Right atrium auricular region (tissue), 2 donors: Measurements from ENCODE around the gene EWSR1. TPM values are rescaled to one million over a fixed set of nuclear protein-coding genes. Genes with fewer than 3 reads are reported as not detected.
A peak's percentile ranks its signal among the peaks of the same experiment; 100 is the strongest.

Source experiments
- DNase-seq: peaks from one replicate; pipeline ENCODE4 v3.0.0-alpha.2; 2019; ENCODE audit warnings: low spot score
- H3K27ac ChIP-seq, 2 donors: fragments of 200-600 bp; sonication (generic); 1 replicate in 1 of 2; 2 replicates in 1 of 2; pipeline ENCODE4 v1.5.1; 2016 to 2019
- H3K27me3 ChIP-seq, 2 donors: fragments of 200-600 bp; sonication (generic); one replicate each; pipeline versions ENCODE4 v1.5.1 to v1.6.0; 2017 to 2019
- H3K36me3 ChIP-seq: fragments of 200-600 bp; sonication (generic); one replicate; pipeline ENCODE4 v1.5.1; 2016
- H3K4me1 ChIP-seq, 2 donors: fragments of 200-600 bp; sonication (generic); one replicate each; pipeline versions ENCODE4 v1.5.1 to v1.6.0; 2017 to 2019
- H3K4me3 ChIP-seq, 2 donors: fragments of 200-600 bp; sonication (generic); 1 replicate in 1 of 2; 2 replicates in 1 of 2; pipeline ENCODE4 v1.5.1; 2017 to 2019; ENCODE audit warnings: mild to moderate bottlenecking in 1 of 2, moderate library complexity in 1 of 2
- H3K9me3 ChIP-seq, 2 donors: fragments of 200-600 bp; sonication (generic); one replicate each; pipeline ENCODE4 v1.5.1; 2019
- CTCF ChIP-seq, 2 donors: fragments of 200-600 bp; sonication (generic); IDR thresholded peaks; one replicate each; pipeline ENCODE4 v1.5.1; 2019; ENCODE audit warnings: antibody characterized with exemption in 2 of 2
- total RNA-seq, 2 donors: library from RNA; depleted of rRNA; stranded (reverse); fragments of >200 nt; gene quantifications; one replicate each; pipeline ENCODE4 v1.1.0, GENCODE V29; 2016

Gene EWSR1
- total RNA-seq, 2 donors from 2014 or later = 153 to 179 TPM

- DNase-seq = no peak
- Histone ChIP-seq H3K9me3 (no peaks in the 10 kb centered on the region), H3K27me3 (peaks cover 0 to 18% of the 10 kb centered on the region in 2 donors), H3K36me3 (peaks cover 9% of the 10 kb centered on the region), H3K4me1 (peaks cover 0 to 84% of the 10 kb centered on the region in 2 donors), H3K27ac (peak overlapping the region; percentile 84 to 88), H3K4me3 (no peak overlapping the region)
- no peak for TF ChIP-seq CTCF (IDR thresholded peaks at IDR 0.05)
Observed at GRCh38 chr22:29312218-29313125, 44.4 kb downstream of the EWSR1 start.

GRCh38 chr22:29313126-29313575 is 45.1 kb downstream of the EWSR1 start:
- no peak for DNase-seq
- H3K9me3 ChIP-seq = no peaks in the 10 kb centered on the region
- TF ChIP-seq CTCF (IDR thresholded peaks at IDR 0.05) = peak; percentile 49 to 73
- peaks cover 0 to 77% of the 10 kb centered on the region in 2 donors for H3K4me1 ChIP-seq
- H3K36me3 ChIP-seq = peaks cover 9% of the 10 kb centered on the region
- peaks cover 0 to 18% of the 10 kb centered on the region in 2 donors for H3K27me3 ChIP-seq
- H3K4me3 ChIP-seq = no peak overlapping the region
- no peak overlapping the region for H3K27ac ChIP-seq

GRCh38 chr22:29313576-29314466 is 45.8 kb downstream of the EWSR1 start:
- Histone ChIP-seq H3K27me3 (peaks cover 0 to 18% of the 10 kb centered on the region in 2 donors), H3K4me3 (peak overlapping the region; percentile 22 to 49), H3K27ac (no peak overlapping the region), H3K9me3 (no peaks in the 10 kb centered on the region), H3K36me3 (peaks cover 9% of the 10 kb centered on the region), H3K4me1 (peaks cover 0 to 71% of the 10 kb centered on the region in 2 donors)
- DNase-seq = no peak
- no peak for TF ChIP-seq CTCF (IDR thresholded peaks at IDR 0.05)

- Histone ChIP-seq H3K27ac (no peak overlapping the region), H3K36me3 (peaks cover 9% of the 10 kb centered on the region), H3K4me1 (peaks cover 0 to 62% of the 10 kb centered on the region in 2 donors), H3K27me3 (peaks cover 0 to 18% of the 10 kb centered on the region in 2 donors), H3K4me3 (peak overlapping the region; percentile 22 to 49), H3K9me3 (no peaks in the 10 kb centered on the region)
- DNase-seq = no peak
- TF ChIP-seq CTCF (IDR thresholded peaks at IDR 0.05) = no peak
Observed at GRCh38 chr22:29314537-29315285, 46.6 kb downstream of the EWSR1 start.
